Type B pancreatic cell (in vitro differentiated cells): ENCODE measurements around the gene CYP4B1. TPM values are rescaled to one million over a fixed set of nuclear protein-coding genes. Genes with fewer than 3 reads are reported as not detected.

Experiments used
- DNase-seq: peaks from one replicate; pipeline ENCODE4 v3.0.0; 2021; ENCODE audit warnings: mixed read lengths; ENCODE audit not compliant: unreplicated experiment; ENCODE audit errors: extremely low spot score
- H3K27ac Mint-ChIP-seq: 2 replicates; pipeline ENCODE4 v1.8.0; 2021; ENCODE audit warnings: mild to moderate bottlenecking, mixed read lengths
- H3K27me3 Mint-ChIP-seq: 2 replicates; pipeline ENCODE4 v1.8.0; 2021; ENCODE audit warnings: mixed read lengths
- H3K36me3 Mint-ChIP-seq: 2 replicates; pipeline ENCODE4 v1.8.0; 2021; ENCODE audit warnings: mixed read lengths
- H3K4me1 Mint-ChIP-seq: one replicate; pipeline ENCODE4 v1.8.0; 2021; ENCODE audit warnings: mixed read lengths; ENCODE audit not compliant: unreplicated experiment
- H3K4me3 Mint-ChIP-seq: 2 replicates; pipeline ENCODE4 v1.8.0; 2021; ENCODE audit warnings: mild to moderate bottlenecking, mixed read lengths
- H3K9me3 Mint-ChIP-seq: 2 replicates; pipeline ENCODE4 v1.8.0; 2021; ENCODE audit warnings: mixed read lengths
- CTCF ChIP-seq: fragments of 200-600 bp; sonication (generic); conservative IDR thresholded peaks from 2 replicates; pipeline ENCODE4 v1.5.0; 2021; ENCODE audit warnings: antibody characterized with exemption, mild to moderate bottlenecking
- total RNA-seq: library from RNA; stranded (reverse); gene quantifications from 2 replicates; pipeline ENCODE4 v1.2.1, GENCODE V29; 2021; ENCODE audit warnings: low replicate concordance

The CYP4B1 gene
- total RNA-seq, 1 donor from 2014 or later = 25.7 TPM

DNA sequence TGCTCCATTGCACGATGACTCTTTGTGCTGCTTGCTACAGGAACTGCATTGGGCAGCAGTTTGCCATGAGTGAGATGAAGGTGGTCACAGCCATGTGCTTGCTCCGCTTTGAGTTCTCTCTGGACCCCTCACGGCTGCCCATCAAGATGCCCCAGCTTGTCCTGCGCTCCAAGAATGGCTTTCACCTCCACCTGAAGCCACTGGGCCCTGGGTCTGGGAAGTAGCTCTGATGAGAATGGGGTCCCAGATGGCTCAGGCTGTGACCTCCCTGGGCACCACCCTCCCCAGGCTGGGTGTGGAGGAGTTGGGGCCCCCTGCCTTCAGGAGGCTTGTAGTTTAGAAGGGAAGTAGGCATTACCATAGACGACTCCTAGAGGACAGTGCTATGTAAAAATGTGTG lies 19.7 kb downstream of the CYP4B1 start:
- H3K4me1 Mint-ChIP-seq = no peaks in the 10 kb centered on the region
- no peaks in the 10 kb centered on the region for H3K36me3 Mint-ChIP-seq
- DNase-seq = no peak
- no peak overlapping the region for H3K27ac Mint-ChIP-seq
- H3K27me3 Mint-ChIP-seq = no peaks in the 10 kb centered on the region
- H3K9me3 Mint-ChIP-seq = no peaks in the 10 kb centered on the region
- H3K4me3 Mint-ChIP-seq = no peak overlapping the region
- TF ChIP-seq CTCF = no peak

GRCh38 chr1:46819335-46819734 lies 20.5 kb downstream of the CYP4B1 start:
- H3K4me1 Mint-ChIP-seq = no peaks in the 10 kb centered on the region
- H3K36me3 Mint-ChIP-seq = no peaks in the 10 kb centered on the region

DNA sequence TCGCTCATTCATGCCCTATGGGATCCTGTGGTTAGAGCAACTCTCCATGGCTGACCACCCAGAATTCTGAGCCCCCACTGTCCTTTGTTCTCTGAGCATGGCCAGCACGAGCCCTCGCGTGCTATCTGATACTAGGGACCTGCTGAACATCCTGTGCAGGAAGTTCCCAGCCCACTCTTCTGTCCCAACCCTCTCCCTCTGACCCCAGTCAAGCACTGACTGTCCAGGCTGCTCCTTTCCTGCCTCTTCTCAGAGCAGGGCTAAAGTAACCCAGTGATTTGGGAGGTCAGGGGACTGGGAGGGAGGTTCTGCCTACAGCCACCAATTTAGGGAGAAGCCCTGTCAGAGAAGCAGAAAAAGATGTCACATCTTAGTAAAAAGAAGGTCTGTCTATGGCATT lies 21.2 kb downstream of the CYP4B1 start:
- no peaks in the 10 kb centered on the region for H3K4me1 Mint-ChIP-seq
- no peaks in the 10 kb centered on the region for H3K27me3 Mint-ChIP-seq
- no peak for DNase-seq
- H3K9me3 Mint-ChIP-seq = no peaks in the 10 kb centered on the region
- H3K36me3 Mint-ChIP-seq = no peaks in the 10 kb centered on the region
- H3K27ac Mint-ChIP-seq = no peak overlapping the region
- no peak overlapping the region for H3K4me3 Mint-ChIP-seq
- no peak for TF ChIP-seq CTCF

More at GRCh38 chr1:46819335-46819734, 20.5 kb downstream of the CYP4B1 start:
- DNase-seq = no peak
- TF ChIP-seq CTCF = no peak
- Mint-ChIP-seq H3K4me3 (no peak overlapping the region), H3K27ac (no peak overlapping the region), H3K27me3 (no peaks in the 10 kb centered on the region), H3K9me3 (no peaks in the 10 kb centered on the region)

- Mint-ChIP-seq H3K4me1 (no peaks in the 10 kb centered on the region), H3K36me3 (no peaks in the 10 kb centered on the region), H3K27ac (no peak overlapping the region), H3K9me3 (no peaks in the 10 kb centered on the region), H3K4me3 (no peak overlapping the region), H3K27me3 (no peaks in the 10 kb centered on the region)
- no peak for TF ChIP-seq CTCF
- DNase-seq = no peak
Measured at GRCh38 chr1:46820560-46821060, 21.8 kb downstream of the CYP4B1 start.

GRCh38 chr1:46822248-46822826 lies 23.5 kb downstream of the CYP4B1 start:
- no peak overlapping the region for H3K27ac Mint-ChIP-seq
- no peak for DNase-seq

More at GRCh38 chr1:46822248-46822826, 23.5 kb downstream of the CYP4B1 start:
- Mint-ChIP-seq H3K9me3 (no peaks in the 10 kb centered on the region), H3K36me3 (no peaks in the 10 kb centered on the region), H3K27me3 (no peaks in the 10 kb centered on the region), H3K4me3 (no peak overlapping the region), H3K4me1 (no peaks in the 10 kb centered on the region)
- TF ChIP-seq CTCF = no peak
